GM12873 (cell line): ENCODE measurements around the gene SEMA4B.

Experiments used
- TF ChIP-seq, protein P1 (sequence below): IDR thresholded peaks from 2 replicates; pipeline ENCODE4 v1.5.1; 2012; ENCODE audit warnings: low read depth, mild to moderate bottlenecking, moderate library complexity, low read length, control low read depth; ENCODE audit not compliant: insufficient read depth; ENCODE audit errors: missing control alignments

The SEMA4B gene

DNA sequence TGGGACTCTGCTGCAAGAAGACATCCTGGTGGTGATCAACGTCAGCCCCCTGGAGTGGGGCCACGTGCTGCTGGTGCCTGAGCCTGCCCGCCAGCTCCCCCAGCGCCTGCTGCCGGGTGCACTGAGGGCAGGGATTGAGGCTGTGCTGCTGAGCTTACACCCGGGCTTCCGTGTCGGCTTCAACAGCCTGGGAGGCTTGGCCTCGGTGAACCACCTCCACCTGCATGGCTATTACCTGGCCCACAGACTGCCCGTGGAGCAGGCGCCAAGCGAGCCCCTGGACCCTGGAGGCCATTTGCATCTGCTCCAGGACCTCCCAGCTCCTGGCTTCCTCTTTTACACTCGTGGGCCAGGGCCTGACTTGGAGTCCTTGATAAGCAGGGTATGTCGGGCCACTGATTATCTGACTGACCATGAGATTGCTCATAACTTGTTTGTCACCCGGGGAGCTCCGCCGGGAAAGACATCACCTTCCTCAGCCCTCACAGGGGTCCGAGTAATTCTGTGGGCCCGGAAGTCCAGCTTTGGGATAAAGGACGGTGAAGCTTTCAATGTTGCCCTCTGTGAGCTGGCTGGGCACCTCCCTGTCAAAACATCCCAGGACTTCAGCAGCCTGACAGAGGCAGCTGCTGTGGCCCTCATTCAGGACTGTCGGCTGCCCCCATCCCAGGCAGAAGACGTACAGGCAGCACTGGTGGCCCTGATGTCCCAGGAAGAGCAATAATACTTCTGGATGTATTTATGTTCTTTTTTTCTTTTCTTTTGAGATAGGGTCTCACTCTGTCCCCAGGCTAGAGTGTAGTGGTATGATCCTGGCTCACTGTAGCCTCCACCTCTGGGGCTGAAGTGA is 40.4 kb downstream of the SEMA4B start:
- TF ChIP-seq, protein P1, sequence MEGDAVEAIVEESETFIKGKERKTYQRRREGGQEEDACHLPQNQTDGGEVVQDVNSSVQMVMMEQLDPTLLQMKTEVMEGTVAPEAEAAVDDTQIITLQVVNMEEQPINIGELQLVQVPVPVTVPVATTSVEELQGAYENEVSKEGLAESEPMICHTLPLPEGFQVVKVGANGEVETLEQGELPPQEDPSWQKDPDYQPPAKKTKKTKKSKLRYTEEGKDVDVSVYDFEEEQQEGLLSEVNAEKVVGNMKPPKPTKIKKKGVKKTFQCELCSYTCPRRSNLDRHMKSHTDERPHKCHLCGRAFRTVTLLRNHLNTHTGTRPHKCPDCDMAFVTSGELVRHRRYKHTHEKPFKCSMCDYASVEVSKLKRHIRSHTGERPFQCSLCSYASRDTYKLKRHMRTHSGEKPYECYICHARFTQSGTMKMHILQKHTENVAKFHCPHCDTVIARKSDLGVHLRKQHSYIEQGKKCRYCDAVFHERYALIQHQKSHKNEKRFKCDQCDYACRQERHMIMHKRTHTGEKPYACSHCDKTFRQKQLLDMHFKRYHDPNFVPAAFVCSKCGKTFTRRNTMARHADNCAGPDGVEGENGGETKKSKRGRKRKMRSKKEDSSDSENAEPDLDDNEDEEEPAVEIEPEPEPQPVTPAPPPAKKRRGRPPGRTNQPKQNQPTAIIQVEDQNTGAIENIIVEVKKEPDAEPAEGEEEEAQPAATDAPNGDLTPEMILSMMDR: no peak

DNA sequence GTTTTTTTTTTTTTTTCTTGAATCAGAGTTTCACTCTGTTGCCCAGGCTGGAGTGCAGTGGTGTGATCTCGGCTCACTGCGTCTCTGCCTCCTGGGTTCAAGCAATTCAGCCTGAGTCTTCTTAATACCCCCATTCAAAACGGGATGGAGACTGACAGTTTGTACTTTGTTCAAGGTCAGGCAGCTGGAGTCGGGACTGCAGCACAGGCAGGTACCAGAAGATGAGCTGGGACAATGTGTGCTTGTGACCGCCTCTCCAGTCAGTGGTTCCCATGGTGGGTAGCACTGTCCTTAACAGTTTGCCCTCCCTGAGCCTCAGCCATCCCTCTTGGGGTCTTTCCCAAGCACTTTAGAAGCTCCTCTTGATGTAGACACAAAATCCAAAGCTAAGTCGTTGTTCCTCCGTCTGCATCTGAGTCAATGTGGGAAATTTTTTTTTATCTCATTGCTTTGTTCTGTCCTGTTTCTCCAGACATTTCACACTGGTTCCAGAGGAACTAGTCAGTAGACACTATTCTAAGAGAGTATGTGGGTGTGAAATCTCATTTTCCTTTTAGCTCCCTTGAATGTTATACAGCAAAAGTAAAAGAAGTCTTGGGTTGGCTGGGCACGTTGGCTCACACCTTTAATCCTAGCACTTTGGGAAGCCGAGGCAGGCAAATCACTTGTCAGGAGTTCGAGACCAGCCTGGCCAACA is 43.0 kb downstream of the SEMA4B start:
- TF ChIP-seq, protein P1: no peak

DNA sequence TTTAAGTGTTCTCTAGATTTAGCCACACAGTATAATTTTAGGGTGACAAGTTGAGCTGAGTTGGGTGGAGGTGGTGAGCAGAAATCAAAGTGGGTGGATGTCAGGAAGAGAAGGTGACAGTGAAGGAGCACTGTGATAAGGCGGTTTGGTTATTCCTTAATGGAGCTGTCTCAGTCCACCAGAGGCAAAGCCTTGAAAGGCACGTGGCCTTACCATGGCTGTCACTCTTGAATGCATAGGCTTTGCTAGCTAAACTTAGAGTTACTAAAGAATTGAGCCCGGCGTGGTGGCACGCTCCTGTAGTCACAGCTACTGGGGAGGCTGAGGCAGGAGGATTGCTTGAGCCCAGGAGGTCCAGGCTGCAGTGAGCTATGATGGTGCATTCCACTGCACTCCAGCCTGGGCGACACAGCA is 47.7 kb downstream of the SEMA4B start:
- TF ChIP-seq, protein P1: no peak

DNA sequence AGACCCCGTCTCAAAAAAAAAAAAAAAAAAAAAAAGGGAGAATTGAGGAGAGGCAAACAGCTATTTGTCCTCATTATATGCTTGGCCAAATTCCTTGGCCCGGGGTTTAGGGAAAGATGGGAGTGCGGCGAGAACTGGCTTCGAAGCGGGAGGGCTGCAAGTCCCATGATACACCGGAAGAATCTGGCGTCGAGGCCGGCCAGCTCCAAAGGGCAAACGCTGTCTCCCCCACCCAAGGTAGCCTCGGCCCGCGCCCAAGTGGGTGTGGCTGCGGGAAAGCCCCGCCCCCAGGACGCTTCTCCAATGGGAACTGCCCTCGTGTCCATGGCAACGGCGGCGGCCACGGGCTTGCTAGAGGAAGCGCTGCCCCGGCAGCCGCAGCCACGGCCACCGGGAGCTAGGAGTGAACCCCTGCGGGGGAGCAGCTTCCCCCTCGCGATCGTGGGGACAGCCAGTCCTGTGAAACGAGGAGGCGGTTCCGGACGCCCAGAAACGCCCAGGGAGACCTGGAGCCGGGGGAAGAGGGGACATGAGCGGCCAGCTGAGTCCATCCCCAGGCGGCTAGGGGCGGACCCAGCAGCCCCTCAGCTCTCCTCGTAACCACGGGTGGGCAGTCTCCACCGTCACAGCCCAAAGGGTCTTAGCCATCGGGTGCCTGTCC is 48.2 kb downstream of the SEMA4B start, which contains the start of gene TTLL13:
TSS of gene TTLL13 (plus strand) at position 354 of the 661 bp plus-strand sequence. CDS start 1,075 bp downstream, outside the sequence.
- TF ChIP-seq, protein P1: no peak

DNA sequence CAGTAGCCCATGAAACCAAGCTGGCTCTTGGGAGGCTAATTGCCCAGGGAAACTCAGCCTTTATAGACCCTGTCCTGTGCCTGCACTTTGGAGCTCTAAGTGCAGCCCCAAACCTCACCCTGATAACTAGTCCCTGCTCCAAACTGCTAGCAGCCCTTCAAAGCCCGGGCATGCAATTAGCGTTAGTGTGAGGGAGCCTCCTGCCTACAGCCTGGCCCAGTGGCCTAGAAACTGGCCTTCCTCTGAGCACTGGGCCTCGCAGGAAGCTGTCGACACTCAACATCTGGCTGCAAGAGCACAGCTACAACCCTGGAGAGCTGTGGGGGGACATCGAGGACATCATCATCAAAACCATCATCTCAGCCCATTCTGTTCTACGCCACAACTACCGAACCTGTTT is 56.6 kb downstream of the SEMA4B start:
- TF ChIP-seq, protein P1: no peak

DNA sequence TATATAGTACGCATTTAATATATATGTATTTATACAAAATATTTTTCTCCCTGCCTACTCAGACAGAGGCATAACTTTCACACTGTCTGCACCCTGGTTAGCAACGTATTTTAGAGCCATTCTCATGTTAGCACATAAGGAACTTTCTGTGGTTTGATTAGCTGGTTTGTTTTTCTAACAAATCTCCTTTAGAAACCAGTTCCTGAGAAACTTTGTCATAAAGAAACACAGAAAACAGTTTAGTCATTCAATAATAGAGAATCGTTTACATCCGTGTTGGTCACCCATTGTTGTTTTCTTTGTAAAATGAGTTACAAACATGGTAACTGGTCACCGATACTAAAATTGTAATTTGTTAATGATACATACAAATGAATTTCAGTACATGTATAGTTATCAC is 58.4 kb downstream of the SEMA4B start:
- TF ChIP-seq, protein P1: no peak

DNA sequence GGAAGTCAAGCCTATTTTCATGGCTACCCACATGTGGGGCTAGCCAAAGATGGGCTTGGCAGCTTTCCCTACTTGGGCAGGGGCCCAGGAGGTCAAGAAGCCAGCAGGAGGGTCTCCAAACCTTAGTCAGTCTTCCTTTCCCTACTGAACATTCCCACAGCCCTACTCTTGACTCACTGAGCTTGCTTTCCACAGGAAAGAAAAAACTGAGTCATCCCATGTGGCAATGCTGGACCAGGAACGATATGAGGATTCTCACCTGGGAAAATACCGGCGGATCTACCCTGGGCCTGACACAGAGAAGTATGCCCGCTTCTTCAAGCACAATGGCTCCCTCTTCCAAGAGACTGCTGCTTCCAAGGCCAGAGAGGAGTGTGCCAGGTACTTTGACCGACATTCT is 60.7 kb downstream of the SEMA4B start:
- TF ChIP-seq, protein P1: no peak
